HFF-Myc (cell line): Measurements from ENCODE around the gene MAML2.

Experiments
- DNase-seq: peaks from one replicate; pipeline ENCODE4 v3.0.0-alpha.2; 2011; ENCODE audit warnings: low read depth; ENCODE audit errors: extremely low read depth
- H3K4me3 ChIP-seq: replicated peaks from 2 replicates; pipeline ENCODE4 v1.5.1; 2011; ENCODE audit warnings: low read depth, mild to moderate bottlenecking, control low read depth, low read length
- TF ChIP-seq, protein P1 (sequence below): IDR thresholded peaks from 2 replicates; pipeline ENCODE4 v1.5.1; 2012; ENCODE audit warnings: mild to moderate bottlenecking, low read depth, low read length, control low read depth; ENCODE audit errors: missing control alignments

The MAML2 gene

GRCh38 chr11:96177146-96177545, 165.8 kb downstream of the MAML2 start:
- no peak overlapping the region for H3K4me3 ChIP-seq
- no peak for DNase-seq
- TF ChIP-seq, protein P1, sequence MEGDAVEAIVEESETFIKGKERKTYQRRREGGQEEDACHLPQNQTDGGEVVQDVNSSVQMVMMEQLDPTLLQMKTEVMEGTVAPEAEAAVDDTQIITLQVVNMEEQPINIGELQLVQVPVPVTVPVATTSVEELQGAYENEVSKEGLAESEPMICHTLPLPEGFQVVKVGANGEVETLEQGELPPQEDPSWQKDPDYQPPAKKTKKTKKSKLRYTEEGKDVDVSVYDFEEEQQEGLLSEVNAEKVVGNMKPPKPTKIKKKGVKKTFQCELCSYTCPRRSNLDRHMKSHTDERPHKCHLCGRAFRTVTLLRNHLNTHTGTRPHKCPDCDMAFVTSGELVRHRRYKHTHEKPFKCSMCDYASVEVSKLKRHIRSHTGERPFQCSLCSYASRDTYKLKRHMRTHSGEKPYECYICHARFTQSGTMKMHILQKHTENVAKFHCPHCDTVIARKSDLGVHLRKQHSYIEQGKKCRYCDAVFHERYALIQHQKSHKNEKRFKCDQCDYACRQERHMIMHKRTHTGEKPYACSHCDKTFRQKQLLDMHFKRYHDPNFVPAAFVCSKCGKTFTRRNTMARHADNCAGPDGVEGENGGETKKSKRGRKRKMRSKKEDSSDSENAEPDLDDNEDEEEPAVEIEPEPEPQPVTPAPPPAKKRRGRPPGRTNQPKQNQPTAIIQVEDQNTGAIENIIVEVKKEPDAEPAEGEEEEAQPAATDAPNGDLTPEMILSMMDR: no peak

- DNase-seq: no peak
- no peak overlapping the region for H3K4me3 ChIP-seq
- TF ChIP-seq, protein P1: no peak
These were observed 169.1 kb downstream of the MAML2 start for GRCh38 chr11:96173906-96174305.

DNA sequence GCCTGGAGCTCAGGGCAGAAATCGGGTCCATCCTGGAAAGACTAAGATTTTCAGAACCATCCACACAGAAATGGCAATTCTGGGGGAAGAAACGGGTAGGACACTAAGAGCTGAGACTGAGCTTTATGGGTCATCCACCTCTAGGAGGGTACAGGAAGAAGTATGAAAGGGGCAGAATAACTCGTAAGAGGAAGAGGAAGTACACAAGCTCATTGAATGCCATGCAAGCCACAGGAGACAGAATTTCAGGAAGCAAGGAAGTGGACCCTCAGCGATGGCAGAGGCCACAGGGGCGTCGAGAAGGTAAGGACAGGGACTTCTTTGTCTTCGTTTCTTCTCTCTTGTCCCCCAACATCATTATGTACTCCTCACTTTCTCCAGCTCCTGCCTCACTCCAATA, 169.6 kb downstream of the MAML2 start:
- H3K4me3 ChIP-seq: no peak overlapping the region
- TF ChIP-seq, protein P1: no peak

GRCh38 chr11:96172604-96173003, 170.4 kb downstream of the MAML2 start:
- no peak overlapping the region for H3K4me3 ChIP-seq
- TF ChIP-seq, protein P1: no peak
- DNase-seq: no peak

More for the DNA sequence above, 169.6 kb downstream of the MAML2 start:
- no peak for DNase-seq

- no peak for DNase-seq
- TF ChIP-seq, protein P1: no peak
- no peak overlapping the region for H3K4me3 ChIP-seq
These were observed 173.7 kb downstream of the MAML2 start for GRCh38 chr11:96169250-96169649.

DNA sequence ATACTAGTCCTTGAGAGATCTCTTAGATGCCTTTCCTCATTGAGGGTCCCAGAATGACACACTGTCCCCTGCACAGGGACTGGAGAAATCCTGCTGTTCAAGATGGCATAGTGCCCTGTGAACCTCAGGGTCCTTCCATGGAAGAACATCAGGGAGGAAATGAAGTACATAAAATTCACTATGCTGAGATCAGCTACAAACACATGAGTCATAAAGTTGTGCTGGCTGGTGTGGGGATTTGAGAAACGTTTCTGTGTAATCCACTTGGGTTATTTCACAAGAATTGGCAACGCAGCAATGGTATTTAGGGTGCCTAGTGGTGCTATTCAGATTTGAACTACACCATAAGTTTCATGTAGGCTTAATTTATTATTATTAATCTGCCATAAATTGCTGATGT, 174.4 kb downstream of the MAML2 start:
- DNase-seq: no peak
- TF ChIP-seq, protein P1: no peak
- no peak overlapping the region for H3K4me3 ChIP-seq

GRCh38 chr11:96167787-96168186, 175.2 kb downstream of the MAML2 start:
- no peak for DNase-seq
- TF ChIP-seq, protein P1: no peak
- H3K4me3 ChIP-seq: no peak overlapping the region
